Body of pancreas (tissue), 4 donors: ENCODE measurements around the gene CCDC175. TPM values are rescaled to one million over a fixed set of nuclear protein-coding genes. Genes with fewer than 3 reads are reported as not detected.

Source experiments
- ATAC-seq: fragments of 150-250 bp; one replicate; pipeline ENCODE4 v1.9.1; 2016
- DNase-seq, 4 donors: peaks; one replicate each; pipeline ENCODE4 v3.0.0-alpha.2; 2019
- H3K27ac ChIP-seq, 4 donors: fragments of 200-600 bp; sonication (generic); 1 replicate in 3 of 4; 2 replicates in 1 of 4; pipeline versions ENCODE4 v1.5.1 to v1.6.1; 2016 to 2019; ENCODE audit warnings: mild to moderate bottlenecking in 1 of 4, mixed read lengths in 1 of 4, moderate library complexity in 1 of 4
- H3K27me3 ChIP-seq, 2 donors: fragments of 200-600 bp; sonication (generic); one replicate each; pipeline ENCODE4 v1.6.0; 2016; ENCODE audit warnings: mild to moderate bottlenecking in 1 of 2
- H3K36me3 ChIP-seq, 2 donors: fragments of 200-600 bp; sonication (generic); replicated peaks in 1 of 2; 2 replicates each; pipeline ENCODE4 v1.5.1; 2016; ENCODE audit warnings: low read depth in 2 of 2; ENCODE audit not compliant: insufficient read depth in 1 of 2
- H3K4me1 ChIP-seq: fragments of 200-600 bp; sonication (generic); one replicate; pipeline ENCODE4 v1.6.0; 2016
- H3K4me3 ChIP-seq, 2 donors: fragments of 200-600 bp; sonication (generic); 1 replicate in 1 of 2; 2 replicates in 1 of 2; pipeline ENCODE4 v1.5.1; 2016 to 2019
- H3K9me3 ChIP-seq, 3 donors: fragments of 200-600 bp; sonication (generic); 1 replicate in 2 of 3; 2 replicates in 1 of 3; pipeline ENCODE4 v1.5.1; 2016
- CTCF ChIP-seq, 7 experiments: fragments of 450-650 bp in 4 of 7; fragments of 200-600 bp in 3 of 7; sonication (generic) in 3 of 7; IDR thresholded peaks; one replicate each; pipeline ENCODE4 v1.5.1; 2016 to 2019; ENCODE audit warnings: antibody characterized with exemption in 7 of 7
- POLR2A ChIP-seq, 3 donors: fragments of 450-650 bp; IDR thresholded peaks; one replicate each; pipeline ENCODE4 v1.6.1; 2016; ENCODE audit warnings: antibody characterized with exemption in 3 of 3, mild to moderate bottlenecking in 2 of 3
- WGBS, 2 donors: methylation state at CpG; one replicate each; pipeline ENCODE4 v1.1.5; 2017; 5-methylcytosine and 5-hydroxymethylcytosine counted together
- intact Hi-C: fragments of 100-400 bp; cut with DNase I; formaldehyde crosslinking; loops from one replicate; pipeline ENCODE4 v1.15.1; 2023
- total RNA-seq, 2 donors: library from RNA; depleted of rRNA; stranded (reverse); fragments of >200 nt; gene quantifications; one replicate each; pipeline ENCODE4 v1.1.0, GENCODE V29; 2016

The CCDC175 gene
- total RNA-seq, 2 donors from 2014 or later, result not detected

GRCh38 chr14:59478540-59478939, 98.1 kb downstream of the CCDC175 start:
- WGBS, 2 donors, result 92% methylated on average over 3 of the region's 3 CpGs
- DNase-seq (no peak), ATAC-seq (no peak)
- Histone ChIP-seq H3K27me3 (no peaks in the 10 kb centered on the region), H3K4me3 (no peak overlapping the region), H3K27ac (no peak overlapping the region), H3K9me3 (no peaks in the 10 kb centered on the region), H3K36me3 (peaks cover 0 to 11% of the 10 kb centered on the region in 2 donors), H3K4me1 (peaks cover 29% of the 10 kb centered on the region)
- no peak for TF ChIP-seq CTCF (IDR thresholded peaks at IDR 0.05)
- TF ChIP-seq POLR2A (IDR thresholded peaks at IDR 0.05), result no peak
- intact Hi-C loops, result no loop called here

GRCh38 chr14:59475709-59476108, 100.9 kb downstream of the CCDC175 start:
- Histone ChIP-seq H3K4me1 (peaks cover 3% of the 10 kb centered on the region), H3K4me3 (no peak overlapping the region), H3K27me3 (no peaks in the 10 kb centered on the region), H3K27ac (no peak overlapping the region), H3K9me3 (no peaks in the 10 kb centered on the region), H3K36me3 (peaks cover 0 to 11% of the 10 kb centered on the region in 2 donors)
- DNase-seq (no peak), ATAC-seq (no peak)
- WGBS, 2 donors, result 85 to 100% methylated on average over 1 of the region's 1 CpG
- TF ChIP-seq POLR2A (IDR thresholded peaks at IDR 0.05) (no peak), CTCF (IDR thresholded peaks at IDR 0.05) (no peak)
- intact Hi-C loops, result no loop called here

DNA sequence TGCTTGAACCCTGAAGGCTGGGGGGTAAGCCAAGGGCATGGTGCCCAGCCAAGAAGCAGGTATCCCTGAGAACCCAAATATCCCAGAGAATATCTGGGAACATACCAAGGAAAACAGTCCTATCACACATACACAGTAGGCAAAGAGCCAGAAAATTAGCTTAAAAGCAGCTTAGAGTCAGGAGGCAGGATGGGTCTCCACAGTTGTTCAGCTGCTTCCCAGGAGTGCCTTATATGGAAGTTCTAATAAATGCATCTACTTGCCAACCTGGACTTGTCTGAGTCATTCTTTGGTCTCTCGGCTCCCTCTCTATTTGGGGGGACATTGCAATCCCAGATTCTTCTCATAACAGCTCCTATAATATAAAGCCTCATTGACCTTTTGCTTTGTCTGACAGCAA, 102.4 kb downstream of the CCDC175 start:
- no peak overlapping the region for H3K27ac ChIP-seq
- ATAC-seq, result no peak

GRCh38 chr14:59465316-59466135, 111.1 kb downstream of the CCDC175 start, which contains the start of gene GPR135:
TSS of gene GPR135 (minus strand) at chr14:59465380. CDS start at chr14:59465226, 154 bp downstream.
- peak within 1 kb of the TSS; percentile 45 to 55 for H3K4me3 ChIP-seq
- peak within 1 kb of the TSS in 3 of 4 donors; percentile 60 to 73 (median 70) for H3K27ac ChIP-seq
- H3K36me3 ChIP-seq, result no peaks in the 10 kb centered on the region
- H3K9me3 ChIP-seq, result no peaks in the 10 kb centered on the region
- H3K27me3 ChIP-seq, result no peaks in the 10 kb centered on the region
- ATAC-seq (peak; percentile 63), DNase-seq (peak in 2 of 4 donors; percentile 59 to 61)
- WGBS, 2 donors, result 18 to 51% methylated on average over 11 to 40 of the region's 40 CpGs
- TF ChIP-seq POLR2A (IDR thresholded peaks at IDR 0.05) (peak in 1 of 3 donors; percentile 4), CTCF (IDR thresholded peaks at IDR 0.05) (no peak)
- H3K4me1 ChIP-seq, result peaks cover 11% of the 10 kb centered on the region
- intact Hi-C loops, result no loop called here

More for the DNA sequence above, 102.4 kb downstream of the CCDC175 start:
- DNase-seq, result no peak
- intact Hi-C loops, result no loop called here
- Histone ChIP-seq H3K9me3 (no peaks in the 10 kb centered on the region), H3K27me3 (no peaks in the 10 kb centered on the region), H3K36me3 (peaks cover 0 to 11% of the 10 kb centered on the region in 2 donors), H3K4me1 (no peaks in the 10 kb centered on the region), H3K4me3 (no peak overlapping the region)
- TF ChIP-seq CTCF (IDR thresholded peaks at IDR 0.05), result no peak
- TF ChIP-seq POLR2A (IDR thresholded peaks at IDR 0.05), result no peak
- WGBS, 2 donors, result 88 to 92% methylated on average over 1 of the region's 1 CpG
